DND-41 (cell line): ENCODE measurements around the gene OR5AP2.

ENCODE experiments used
- ATAC-seq: fragments of 200-7000 bp; cut with Tn5 transposase; 3 replicates; pipeline ENCODE4 v1.9.1; 2021; ENCODE audit warnings: low read depth; ENCODE audit not compliant: insufficient read depth
- DNase-seq: peaks from one replicate; pipeline ENCODE4 v3.0.0-alpha.2; 2020
- H2AFZ ChIP-seq: 2 replicates; pipeline ENCODE4 v1.6.0; 2012; ENCODE audit warnings: low read depth, low read length
- H3K27ac ChIP-seq: 2 replicates; pipeline ENCODE4 v1.5.1; 2012; ENCODE audit warnings: low read length, inconsistent platforms
- H3K27me3 ChIP-seq: fragments of 200-600 bp; sonication (generic); 2 replicates; pipeline ENCODE4 v1.6.0; 2012; ENCODE audit warnings: low read length, mild to moderate bottlenecking, inconsistent platforms; ENCODE audit not compliant: insufficient read depth, poor library complexity
- H3K36me3 ChIP-seq: 2 replicates; pipeline ENCODE4 v1.5.1; 2012; ENCODE audit warnings: low read length, inconsistent platforms; ENCODE audit not compliant: insufficient read depth
- H3K4me1 ChIP-seq: 2 replicates; pipeline ENCODE4 v1.5.1; 2012; ENCODE audit warnings: mild to moderate bottlenecking, low read length; ENCODE audit not compliant: insufficient read depth
- H3K4me2 ChIP-seq: 2 replicates; pipeline ENCODE4 v1.6.0; 2012; ENCODE audit warnings: mild to moderate bottlenecking, moderate library complexity, low read length, inconsistent platforms; ENCODE audit not compliant: insufficient read depth
- H3K4me3 ChIP-seq, 2 experiments: fragments of 200-600 bp in 1 of 2; shearing (Covaris generic) in 1 of 2; 2 replicates each; pipeline ENCODE4 v1.5.1; 2012 to 2016; ENCODE audit warnings: inconsistent platforms in 2 of 2, low read length in 2 of 2, mild to moderate bottlenecking in 2 of 2, low read depth in 1 of 2, moderate library complexity in 1 of 2
- H3K79me2 ChIP-seq: 2 replicates; pipeline ENCODE4 v1.6.0; 2012; ENCODE audit warnings: low read length, inconsistent platforms; ENCODE audit not compliant: insufficient read depth
- H3K9ac ChIP-seq: 2 replicates; pipeline ENCODE4 v1.6.0; 2012; ENCODE audit warnings: low read depth, mild to moderate bottlenecking, inconsistent platforms, low read length, moderate library complexity
- H3K9me3 ChIP-seq: 2 replicates; pipeline ENCODE4 v1.5.1; 2012; ENCODE audit warnings: low read length, moderate library complexity, mild to moderate bottlenecking, inconsistent platforms; ENCODE audit not compliant: insufficient read depth, severe bottlenecking
- H4K20me1 ChIP-seq: 2 replicates; pipeline ENCODE4 v1.6.0; 2012; ENCODE audit warnings: low read length; ENCODE audit not compliant: insufficient read depth
- EZH2 ChIP-seq: IDR thresholded peaks from 3 replicates; pipeline ENCODE4 v1.6.1; 2012; ENCODE audit warnings: borderline replicate concordance, low read depth, mild to moderate bottlenecking, moderate library complexity, low read length, inconsistent platforms; ENCODE audit not compliant: severe bottlenecking
- TF ChIP-seq, protein P1 (sequence below): IDR thresholded peaks from 2 replicates; pipeline ENCODE4 v1.5.1; 2012; ENCODE audit warnings: borderline replicate concordance, low read length, moderate library complexity, mild to moderate bottlenecking; ENCODE audit not compliant: poor library complexity, severe bottlenecking; ENCODE audit errors: extremely low read depth

The OR5AP2 gene

DNA sequence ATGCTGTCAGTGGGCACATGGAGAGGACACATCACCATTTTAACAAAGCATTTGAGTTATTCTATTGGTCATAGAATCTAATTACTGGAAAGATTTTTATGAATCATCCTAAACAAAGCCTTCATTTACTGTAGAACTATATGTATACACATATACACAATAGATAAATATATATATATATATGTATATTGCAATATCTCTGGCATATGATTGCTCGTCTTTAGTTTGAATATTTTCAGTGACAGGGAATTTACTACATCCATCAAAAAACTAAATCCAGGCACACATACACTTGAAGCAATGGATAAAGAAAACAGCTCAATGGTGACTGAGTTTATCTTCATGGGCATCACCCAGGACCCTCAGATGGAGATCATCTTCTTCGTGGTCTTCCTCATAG lies 21.1 kb upstream of the OR5AP2 start, which contains the start of gene OR5AR1:
Gene OR5AR1 (plus strand): TSS at position 301 of the 400 bp plus-strand sequence. CDS start 0 bp downstream, at position 301.
- ATAC-seq = no peak
- no peak for DNase-seq
- H3K9me3 ChIP-seq = no peaks in the 10 kb centered on the region
- H3K36me3 ChIP-seq = no peaks in the 10 kb centered on the region
- TF ChIP-seq EZH2 = no peak
- TF ChIP-seq, protein P1, sequence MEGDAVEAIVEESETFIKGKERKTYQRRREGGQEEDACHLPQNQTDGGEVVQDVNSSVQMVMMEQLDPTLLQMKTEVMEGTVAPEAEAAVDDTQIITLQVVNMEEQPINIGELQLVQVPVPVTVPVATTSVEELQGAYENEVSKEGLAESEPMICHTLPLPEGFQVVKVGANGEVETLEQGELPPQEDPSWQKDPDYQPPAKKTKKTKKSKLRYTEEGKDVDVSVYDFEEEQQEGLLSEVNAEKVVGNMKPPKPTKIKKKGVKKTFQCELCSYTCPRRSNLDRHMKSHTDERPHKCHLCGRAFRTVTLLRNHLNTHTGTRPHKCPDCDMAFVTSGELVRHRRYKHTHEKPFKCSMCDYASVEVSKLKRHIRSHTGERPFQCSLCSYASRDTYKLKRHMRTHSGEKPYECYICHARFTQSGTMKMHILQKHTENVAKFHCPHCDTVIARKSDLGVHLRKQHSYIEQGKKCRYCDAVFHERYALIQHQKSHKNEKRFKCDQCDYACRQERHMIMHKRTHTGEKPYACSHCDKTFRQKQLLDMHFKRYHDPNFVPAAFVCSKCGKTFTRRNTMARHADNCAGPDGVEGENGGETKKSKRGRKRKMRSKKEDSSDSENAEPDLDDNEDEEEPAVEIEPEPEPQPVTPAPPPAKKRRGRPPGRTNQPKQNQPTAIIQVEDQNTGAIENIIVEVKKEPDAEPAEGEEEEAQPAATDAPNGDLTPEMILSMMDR = no peak
- no peak within 1 kb of the TSS for H3K4me3 ChIP-seq
- no peak within 1 kb of the TSS for H3K27ac ChIP-seq
- H4K20me1 ChIP-seq = no peaks in the 10 kb centered on the region
- no peaks in the 10 kb centered on the region for H3K27me3 ChIP-seq
- H3K79me2 ChIP-seq = no peaks in the 10 kb centered on the region
- H3K4me1 ChIP-seq = no peaks in the 10 kb centered on the region
- H2AFZ ChIP-seq = no peak within 1 kb of the TSS
- no peak within 1 kb of the TSS for H3K4me2 ChIP-seq
- no peak within 1 kb of the TSS for H3K9ac ChIP-seq

DNA sequence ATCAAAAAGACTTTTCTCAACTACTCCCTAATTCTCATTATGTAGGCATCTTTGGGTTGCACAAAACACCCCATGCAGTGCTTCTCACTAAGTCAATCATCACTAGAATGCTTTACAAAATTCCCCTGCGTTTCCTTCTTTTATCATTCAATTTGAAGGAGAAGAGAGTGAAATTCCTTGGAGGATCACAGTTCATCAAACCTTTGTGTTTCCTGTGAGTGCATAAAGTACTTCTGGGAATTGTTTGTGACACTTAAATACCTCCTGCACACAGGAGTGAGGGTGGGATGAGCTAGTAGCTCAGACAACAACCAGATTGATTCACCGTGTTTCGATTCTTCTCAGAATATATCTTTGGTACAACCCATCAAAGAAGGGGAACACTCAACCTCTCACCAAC lies 17.5 kb upstream of the OR5AP2 start:
- no peak overlapping the region for H3K4me3 ChIP-seq
- no peak overlapping the region for H2AFZ ChIP-seq
- ATAC-seq (no peak), DNase-seq (no peak)
- no peaks in the 10 kb centered on the region for H3K4me1 ChIP-seq
- no peaks in the 10 kb centered on the region for H3K9me3 ChIP-seq
- no peak overlapping the region for H3K9ac ChIP-seq
- TF ChIP-seq EZH2 = no peak
- TF ChIP-seq, protein P1 = no peak
- no peak overlapping the region for H3K27ac ChIP-seq
- no peaks in the 10 kb centered on the region for H3K36me3 ChIP-seq
- H4K20me1 ChIP-seq = no peaks in the 10 kb centered on the region
- H3K79me2 ChIP-seq = no peaks in the 10 kb centered on the region
- H3K27me3 ChIP-seq = no peaks in the 10 kb centered on the region
- no peak overlapping the region for H3K4me2 ChIP-seq

DNA sequence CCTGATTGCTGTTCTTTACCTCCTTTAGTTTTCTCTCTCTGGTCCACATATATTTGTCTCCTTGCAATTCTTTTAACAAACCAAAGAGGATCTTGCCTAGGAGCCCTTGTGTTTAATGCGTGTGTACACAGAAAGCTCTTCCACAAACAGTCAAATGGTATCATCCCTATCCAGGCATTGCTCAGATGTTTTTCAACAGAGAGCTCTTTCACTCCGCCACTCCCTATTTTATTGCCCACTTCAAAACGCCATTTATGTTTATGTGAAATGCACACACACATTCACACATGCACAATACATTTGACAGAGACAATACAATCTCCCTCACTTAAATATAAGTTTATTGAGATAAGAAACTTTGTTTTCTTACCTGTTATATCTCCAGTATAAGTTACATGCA lies 4.7 kb downstream of the OR5AP2 start:
- Histone ChIP-seq H3K4me2 (no peak overlapping the region), H3K9ac (no peak overlapping the region), H3K79me2 (no peaks in the 10 kb centered on the region), H2AFZ (no peak overlapping the region), H3K4me1 (no peaks in the 10 kb centered on the region), H4K20me1 (no peaks in the 10 kb centered on the region), H3K9me3 (no peaks in the 10 kb centered on the region), H3K27ac (no peak overlapping the region), H3K36me3 (no peaks in the 10 kb centered on the region), H3K27me3 (no peaks in the 10 kb centered on the region), H3K4me3 (no peak overlapping the region)
- TF ChIP-seq EZH2 = no peak
- TF ChIP-seq, protein P1 = no peak
- ATAC-seq (no peak), DNase-seq (no peak)

DNA sequence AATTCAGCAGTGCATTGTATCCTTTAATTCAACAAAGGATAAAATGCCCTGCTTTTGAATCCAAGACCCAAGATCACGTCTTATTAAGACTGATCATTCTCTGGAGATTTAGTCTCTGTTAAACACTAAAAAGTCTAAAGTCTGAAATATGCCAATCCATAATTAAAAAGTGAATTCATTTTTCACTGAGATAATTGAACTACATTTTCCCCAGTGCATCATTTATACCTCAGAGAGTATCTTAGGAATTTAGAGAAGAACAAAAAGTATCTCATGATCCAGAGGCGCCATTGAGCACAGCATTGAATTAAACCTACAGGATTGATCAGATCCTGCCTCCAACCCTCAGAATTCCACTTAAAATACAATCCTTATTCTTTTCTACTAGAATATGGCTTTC lies 5.4 kb downstream of the OR5AP2 start:
- Histone ChIP-seq H3K9me3 (no peaks in the 10 kb centered on the region), H4K20me1 (no peaks in the 10 kb centered on the region), H3K4me1 (no peaks in the 10 kb centered on the region), H2AFZ (no peak overlapping the region), H3K27ac (no peak overlapping the region), H3K27me3 (no peaks in the 10 kb centered on the region), H3K79me2 (no peaks in the 10 kb centered on the region), H3K4me3 (no peak overlapping the region), H3K4me2 (no peak overlapping the region), H3K9ac (no peak overlapping the region), H3K36me3 (no peaks in the 10 kb centered on the region)
- TF ChIP-seq EZH2 = no peak
- TF ChIP-seq, protein P1 = no peak
- no peak for DNase-seq
- no peak for ATAC-seq
